Body of pancreas (tissue), 4 donors: Measurements from ENCODE around the gene SETSIP.

Experiments used
- POLR2A ChIP-seq, 3 donors: fragments of 450-650 bp; IDR thresholded peaks; one replicate each; pipeline ENCODE4 v1.6.1; 2016; ENCODE audit warnings: antibody characterized with exemption in 3 of 3, mild to moderate bottlenecking in 2 of 3
- TF ChIP-seq, protein P1 (sequence below), 7 experiments: fragments of 450-650 bp in 4 of 7; fragments of 200-600 bp in 3 of 7; sonication (generic) in 3 of 7; IDR thresholded peaks; one replicate each; pipeline ENCODE4 v1.5.1; 2016 to 2019; ENCODE audit warnings: antibody characterized with exemption in 7 of 7

- TF ChIP-seq, protein P1, sequence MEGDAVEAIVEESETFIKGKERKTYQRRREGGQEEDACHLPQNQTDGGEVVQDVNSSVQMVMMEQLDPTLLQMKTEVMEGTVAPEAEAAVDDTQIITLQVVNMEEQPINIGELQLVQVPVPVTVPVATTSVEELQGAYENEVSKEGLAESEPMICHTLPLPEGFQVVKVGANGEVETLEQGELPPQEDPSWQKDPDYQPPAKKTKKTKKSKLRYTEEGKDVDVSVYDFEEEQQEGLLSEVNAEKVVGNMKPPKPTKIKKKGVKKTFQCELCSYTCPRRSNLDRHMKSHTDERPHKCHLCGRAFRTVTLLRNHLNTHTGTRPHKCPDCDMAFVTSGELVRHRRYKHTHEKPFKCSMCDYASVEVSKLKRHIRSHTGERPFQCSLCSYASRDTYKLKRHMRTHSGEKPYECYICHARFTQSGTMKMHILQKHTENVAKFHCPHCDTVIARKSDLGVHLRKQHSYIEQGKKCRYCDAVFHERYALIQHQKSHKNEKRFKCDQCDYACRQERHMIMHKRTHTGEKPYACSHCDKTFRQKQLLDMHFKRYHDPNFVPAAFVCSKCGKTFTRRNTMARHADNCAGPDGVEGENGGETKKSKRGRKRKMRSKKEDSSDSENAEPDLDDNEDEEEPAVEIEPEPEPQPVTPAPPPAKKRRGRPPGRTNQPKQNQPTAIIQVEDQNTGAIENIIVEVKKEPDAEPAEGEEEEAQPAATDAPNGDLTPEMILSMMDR (IDR thresholded peaks at IDR 0.05) = no peak
- TF ChIP-seq POLR2A (IDR thresholded peaks at IDR 0.05) = no peak
Measured at GRCh38 chr1:92026806-92027205, 48.4 kb downstream of the SETSIP start.
